Measurements from ENCODE around the gene TREM2.

The TREM2 gene

DNA sequence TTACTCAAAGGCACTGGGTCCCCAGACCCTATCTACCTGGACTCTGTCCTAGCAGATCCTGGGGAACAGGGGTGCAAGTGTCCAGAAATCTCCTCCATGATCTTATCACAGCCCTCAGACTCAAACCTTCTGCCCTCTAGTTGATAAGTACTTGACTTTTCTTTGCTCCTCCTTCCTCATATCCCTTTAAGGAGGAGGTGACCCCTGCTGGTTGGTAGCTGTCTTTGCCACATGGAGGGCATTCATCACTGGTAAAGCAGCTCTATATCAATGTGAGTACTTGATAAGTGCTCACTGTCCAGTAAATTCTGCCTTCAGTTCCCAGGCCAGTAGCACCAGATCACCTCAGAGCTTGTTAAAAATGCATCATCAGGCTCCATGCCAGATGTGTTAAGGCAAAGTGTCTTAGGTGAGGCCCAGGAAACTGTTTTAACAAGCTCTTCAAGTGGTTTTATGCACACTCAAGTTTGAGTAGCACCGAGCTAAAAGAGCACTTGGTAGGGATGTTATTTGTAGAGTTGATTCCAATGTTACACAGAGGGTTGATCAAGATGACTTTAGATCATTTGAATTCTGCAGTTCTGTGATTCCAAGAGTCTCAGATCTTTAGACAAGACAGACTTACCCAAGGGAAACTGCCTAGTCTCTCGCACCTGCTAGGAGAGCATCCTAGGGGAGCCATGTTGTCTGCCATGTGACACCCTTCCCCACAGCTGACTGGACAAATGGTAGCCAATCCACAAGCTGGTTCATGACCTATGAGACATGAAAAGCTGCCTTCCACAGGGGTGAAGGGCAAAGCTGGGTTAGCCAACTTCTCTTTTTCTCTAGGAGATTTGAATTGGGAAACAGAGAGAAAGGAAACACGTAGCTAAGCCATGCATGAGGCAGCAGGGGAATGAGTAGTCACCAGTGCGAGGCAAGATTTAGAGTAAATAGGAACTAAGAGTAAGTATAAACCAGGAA lies 19.4 kb upstream of the TREM2 start:
- no peak overlapping the region for H3K9ac ChIP-seq (ENCODE audit: low read length in 2 of 2)
- no peaks in the 10 kb centered on the region for H3K4me1 ChIP-seq (ENCODE audit: control insufficient read depth, insufficient read depth, low read length)
- H3K27ac ChIP-seq (ENCODE audit: low read length): no peak overlapping the region
- no peaks in the 10 kb centered on the region for H3K36me3 ChIP-seq (ENCODE audit: control insufficient read depth in 2 of 2, insufficient read depth in 2 of 2, low read length in 2 of 2)
- no peak overlapping the region for H3K4me3 ChIP-seq (ENCODE audit: low read length in 2 of 2)
- H3K27me3 ChIP-seq (ENCODE audit: control insufficient read depth in 1 of 2, insufficient read depth in 2 of 2, low read length in 2 of 2): no peaks in the 10 kb centered on the region
- H3K9me3 ChIP-seq (ENCODE audit: control insufficient read depth in 2 of 2, low read length in 2 of 2): peaks cover 0 to 2% of the 10 kb centered on the region in 2 donors

DNA sequence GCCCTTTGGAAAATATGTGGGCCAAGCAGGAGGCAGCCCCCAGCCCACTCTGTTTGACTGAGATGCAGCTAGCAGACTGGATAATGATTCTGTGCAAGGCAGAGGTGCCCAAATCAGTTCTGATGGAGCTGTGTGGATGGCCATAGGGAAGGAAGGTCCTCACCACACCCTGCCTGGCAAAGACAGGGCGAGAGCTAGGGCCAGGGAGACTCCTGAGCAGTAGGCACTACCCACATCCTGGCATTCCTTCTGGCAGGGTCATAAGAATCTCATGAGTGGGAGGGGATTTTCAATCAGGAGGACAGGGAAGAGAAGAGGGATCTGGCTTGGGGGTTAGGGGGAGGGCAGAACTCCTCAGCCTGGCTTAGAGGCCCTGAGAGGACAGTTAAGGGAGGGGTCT lies 18.6 kb upstream of the TREM2 start:
- Histone ChIP-seq H3K27ac (ENCODE audit: low read length) (no peak overlapping the region), H3K36me3 (ENCODE audit: control insufficient read depth in 2 of 2, insufficient read depth in 2 of 2, low read length in 2 of 2) (no peaks in the 10 kb centered on the region), H3K9me3 (ENCODE audit: control insufficient read depth in 2 of 2, low read length in 2 of 2) (peaks cover 0 to 2% of the 10 kb centered on the region in 2 donors), H3K4me1 (ENCODE audit: control insufficient read depth, insufficient read depth, low read length) (no peaks in the 10 kb centered on the region), H3K27me3 (ENCODE audit: control insufficient read depth in 1 of 2, insufficient read depth in 2 of 2, low read length in 2 of 2) (no peaks in the 10 kb centered on the region), H3K9ac (ENCODE audit: low read length in 2 of 2) (no peak overlapping the region), H3K4me3 (ENCODE audit: low read length in 2 of 2) (no peak overlapping the region)

DNA sequence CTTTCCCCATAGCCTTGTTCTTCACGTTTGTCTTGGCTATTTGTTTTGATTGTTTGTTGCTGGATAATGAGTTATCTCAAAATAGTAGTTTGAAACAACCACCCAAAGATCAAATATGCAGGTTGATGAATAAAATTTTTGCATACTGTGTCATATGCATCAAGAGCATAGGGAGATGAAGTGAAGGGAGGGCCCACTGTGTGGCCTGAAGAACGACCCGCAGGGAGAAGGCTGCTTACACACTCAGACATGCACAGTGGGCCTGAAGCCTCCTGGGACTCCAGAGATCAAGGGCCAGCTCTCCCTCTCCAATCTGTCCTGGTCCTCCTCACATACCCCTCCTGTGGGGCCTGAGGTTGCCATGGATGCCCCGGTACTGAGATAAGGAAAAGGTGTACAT lies 16.2 kb upstream of the TREM2 start:
- no peaks in the 10 kb centered on the region for H3K36me3 ChIP-seq (ENCODE audit: control insufficient read depth in 2 of 2, insufficient read depth in 2 of 2, low read length in 2 of 2)
- no peak overlapping the region for H3K4me3 ChIP-seq (ENCODE audit: low read length in 2 of 2)
- H3K9ac ChIP-seq (ENCODE audit: low read length in 2 of 2): no peak overlapping the region
- H3K27me3 ChIP-seq (ENCODE audit: control insufficient read depth in 1 of 2, insufficient read depth in 2 of 2, low read length in 2 of 2): no peaks in the 10 kb centered on the region
- H3K4me1 ChIP-seq (ENCODE audit: control insufficient read depth, insufficient read depth, low read length): no peaks in the 10 kb centered on the region
- no peak overlapping the region for H3K27ac ChIP-seq (ENCODE audit: low read length)
- no peaks in the 10 kb centered on the region for H3K9me3 ChIP-seq (ENCODE audit: control insufficient read depth in 2 of 2, low read length in 2 of 2)

DNA sequence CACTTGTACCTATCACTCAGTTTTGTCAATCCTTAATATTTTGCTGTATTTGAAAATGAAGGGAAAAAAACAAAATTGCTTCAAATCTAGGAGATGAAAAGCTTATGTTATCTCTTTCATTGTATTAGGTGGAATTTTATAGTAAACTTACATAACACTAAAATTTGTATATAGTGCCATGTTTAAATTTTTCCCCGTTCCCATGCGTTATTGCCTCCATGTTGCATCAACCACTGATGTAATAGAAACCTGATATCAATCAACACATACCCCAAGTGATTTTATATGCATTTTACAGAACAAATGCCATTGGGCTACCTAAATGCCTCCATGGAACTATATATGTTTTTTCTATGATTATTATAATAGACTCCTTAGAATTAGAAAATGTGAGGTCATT lies 14.8 kb upstream of the TREM2 start:
- no peaks in the 10 kb centered on the region for H3K4me1 ChIP-seq (ENCODE audit: control insufficient read depth, insufficient read depth, low read length)
- no peaks in the 10 kb centered on the region for H3K36me3 ChIP-seq (ENCODE audit: control insufficient read depth in 2 of 2, insufficient read depth in 2 of 2, low read length in 2 of 2)
- H3K27me3 ChIP-seq (ENCODE audit: control insufficient read depth in 1 of 2, insufficient read depth in 2 of 2, low read length in 2 of 2): no peaks in the 10 kb centered on the region
- no peak overlapping the region for H3K27ac ChIP-seq (ENCODE audit: low read length)
- H3K4me3 ChIP-seq (ENCODE audit: low read length in 2 of 2): no peak overlapping the region
- no peak overlapping the region for H3K9ac ChIP-seq (ENCODE audit: low read length in 2 of 2)
- no peaks in the 10 kb centered on the region for H3K9me3 ChIP-seq (ENCODE audit: control insufficient read depth in 2 of 2, low read length in 2 of 2)

DNA sequence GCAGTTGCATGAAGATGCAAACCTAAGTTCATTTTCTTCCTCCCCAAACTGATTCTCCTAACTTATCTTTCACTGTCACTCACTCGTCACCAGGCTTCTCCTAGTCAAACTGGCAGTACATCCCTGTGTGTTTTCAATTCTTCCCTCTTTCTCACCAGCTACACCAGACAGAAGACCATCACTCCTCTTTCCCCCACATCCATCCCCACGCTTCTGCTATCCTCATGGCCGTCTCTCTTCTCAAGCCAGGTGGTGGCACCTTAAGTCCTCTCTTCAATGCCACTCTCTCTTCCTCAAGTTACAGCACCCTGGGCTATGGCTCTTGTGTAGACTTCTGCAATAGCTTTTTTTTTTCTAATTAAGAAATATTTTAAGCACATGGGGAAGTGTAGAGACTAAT lies 14.4 kb upstream of the TREM2 start:
- no peak overlapping the region for H3K27ac ChIP-seq (ENCODE audit: low read length)

DNA sequence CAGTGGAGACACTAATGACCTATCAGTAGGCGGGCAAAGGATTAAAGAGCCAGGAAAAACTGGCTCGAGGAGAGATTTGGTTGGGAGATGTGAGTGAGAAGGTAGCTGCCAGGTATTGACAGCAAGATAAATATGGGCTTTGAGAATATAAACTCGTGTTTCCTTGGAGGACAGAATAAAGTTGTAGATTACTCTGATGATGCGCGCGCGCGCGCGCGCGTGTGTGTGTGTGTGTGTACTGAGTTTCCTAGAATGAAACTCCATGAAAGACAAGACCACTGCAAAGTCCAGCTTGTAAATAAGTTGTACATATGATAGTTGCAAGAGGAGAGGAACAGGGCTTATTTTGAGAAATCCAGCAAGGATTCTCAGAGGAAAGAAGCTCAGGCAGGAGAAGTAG lies 13.3 kb upstream of the TREM2 start:
- H3K9me3 ChIP-seq (ENCODE audit: control insufficient read depth in 2 of 2, low read length in 2 of 2): no peaks in the 10 kb centered on the region
- no peak overlapping the region for H3K9ac ChIP-seq (ENCODE audit: low read length in 2 of 2)
- no peak overlapping the region for H3K27ac ChIP-seq (ENCODE audit: low read length)
- H3K27me3 ChIP-seq (ENCODE audit: control insufficient read depth in 1 of 2, insufficient read depth in 2 of 2, low read length in 2 of 2): peaks cover 0 to 3% of the 10 kb centered on the region in 2 donors
- no peaks in the 10 kb centered on the region for H3K36me3 ChIP-seq (ENCODE audit: control insufficient read depth in 2 of 2, insufficient read depth in 2 of 2, low read length in 2 of 2)
- H3K4me3 ChIP-seq (ENCODE audit: low read length in 2 of 2): no peak overlapping the region
- no peaks in the 10 kb centered on the region for H3K4me1 ChIP-seq (ENCODE audit: control insufficient read depth, insufficient read depth, low read length)

More for the DNA sequence above, 14.4 kb upstream of the TREM2 start:
- no peaks in the 10 kb centered on the region for H3K36me3 ChIP-seq (ENCODE audit: control insufficient read depth in 2 of 2, insufficient read depth in 2 of 2, low read length in 2 of 2)
- H3K27me3 ChIP-seq (ENCODE audit: control insufficient read depth in 1 of 2, insufficient read depth in 2 of 2, low read length in 2 of 2): no peaks in the 10 kb centered on the region
- H3K9me3 ChIP-seq (ENCODE audit: control insufficient read depth in 2 of 2, low read length in 2 of 2): no peaks in the 10 kb centered on the region
- no peak overlapping the region for H3K9ac ChIP-seq (ENCODE audit: low read length in 2 of 2)
- H3K4me1 ChIP-seq (ENCODE audit: control insufficient read depth, insufficient read depth, low read length): no peaks in the 10 kb centered on the region
- no peak overlapping the region for H3K4me3 ChIP-seq (ENCODE audit: low read length in 2 of 2)

DNA sequence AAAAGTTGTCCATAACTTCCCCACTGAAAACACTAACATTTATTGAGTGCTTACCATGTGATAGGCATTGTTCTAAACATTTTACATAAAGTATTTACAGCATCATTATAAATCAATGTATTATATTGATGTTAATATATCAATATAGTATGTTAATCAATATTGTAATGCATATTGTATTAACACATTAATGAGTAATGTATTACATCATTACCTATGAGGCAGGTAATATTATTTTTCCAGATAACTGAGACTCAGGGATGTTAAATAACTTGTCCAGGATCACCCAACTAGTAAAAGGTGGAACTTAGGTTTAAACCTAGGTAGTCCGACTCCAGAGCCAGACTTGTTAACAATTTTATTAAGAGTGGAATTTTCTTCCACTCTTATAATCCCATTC lies 12.2 kb upstream of the TREM2 start:
- Histone ChIP-seq H3K27me3 (ENCODE audit: control insufficient read depth in 1 of 2, insufficient read depth in 2 of 2, low read length in 2 of 2) (peaks cover 0 to 4% of the 10 kb centered on the region in 2 donors), H3K9ac (ENCODE audit: low read length in 2 of 2) (no peak overlapping the region), H3K36me3 (ENCODE audit: control insufficient read depth in 2 of 2, insufficient read depth in 2 of 2, low read length in 2 of 2) (no peaks in the 10 kb centered on the region), H3K4me3 (ENCODE audit: low read length in 2 of 2) (no peak overlapping the region), H3K27ac (ENCODE audit: low read length) (no peak overlapping the region), H3K4me1 (ENCODE audit: control insufficient read depth, insufficient read depth, low read length) (no peaks in the 10 kb centered on the region), H3K9me3 (ENCODE audit: control insufficient read depth in 2 of 2, low read length in 2 of 2) (no peaks in the 10 kb centered on the region)

DNA sequence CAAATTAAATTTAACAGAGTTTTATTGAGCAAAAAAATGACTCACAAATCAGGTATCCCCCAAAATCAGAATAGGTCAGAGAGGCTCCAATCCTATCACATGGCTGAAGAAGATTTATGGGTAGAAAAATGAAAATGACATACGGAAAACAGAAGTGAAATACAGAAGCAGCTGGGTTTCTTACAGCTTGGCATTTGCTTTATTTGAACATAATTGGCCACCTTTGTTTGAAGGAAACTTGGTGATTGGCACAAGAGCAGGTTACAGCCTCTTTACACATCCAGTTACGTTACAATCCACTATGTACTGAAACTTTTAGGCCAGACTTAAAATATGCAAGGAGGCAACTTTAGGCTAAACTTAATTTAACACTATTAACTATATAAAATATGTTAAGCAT lies 11.7 kb upstream of the TREM2 start:
- no peaks in the 10 kb centered on the region for H3K36me3 ChIP-seq (ENCODE audit: control insufficient read depth in 2 of 2, insufficient read depth in 2 of 2, low read length in 2 of 2)
- no peak overlapping the region for H3K27ac ChIP-seq (ENCODE audit: low read length)
- H3K4me3 ChIP-seq (ENCODE audit: low read length in 2 of 2): no peak overlapping the region
- no peaks in the 10 kb centered on the region for H3K4me1 ChIP-seq (ENCODE audit: control insufficient read depth, insufficient read depth, low read length)
- no peaks in the 10 kb centered on the region for H3K9me3 ChIP-seq (ENCODE audit: control insufficient read depth in 2 of 2, low read length in 2 of 2)
- H3K9ac ChIP-seq (ENCODE audit: low read length in 2 of 2): no peak overlapping the region
- H3K27me3 ChIP-seq (ENCODE audit: control insufficient read depth in 1 of 2, insufficient read depth in 2 of 2, low read length in 2 of 2): peaks cover 0 to 4% of the 10 kb centered on the region in 2 donors

DNA sequence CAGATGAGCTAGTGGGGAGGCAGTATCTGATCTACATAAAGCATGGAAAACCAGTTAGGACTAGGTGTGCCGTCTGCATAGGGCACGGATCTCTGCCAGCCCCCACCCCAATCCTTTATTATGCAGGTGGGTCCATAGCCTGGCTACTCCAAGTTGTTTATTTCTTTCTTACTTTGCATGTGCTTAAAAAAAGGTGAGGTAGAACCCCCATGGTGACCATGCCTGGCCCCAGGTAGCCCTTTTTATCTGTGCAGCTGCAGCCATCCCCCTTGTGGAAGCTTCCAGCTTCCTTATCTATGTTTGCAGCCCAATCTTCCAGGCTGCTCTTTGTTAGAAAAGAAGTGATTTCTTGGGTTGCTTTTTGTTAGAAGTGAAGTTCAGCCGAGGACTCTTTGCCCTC lies 9.0 kb upstream of the TREM2 start:
- Histone ChIP-seq H3K27ac (ENCODE audit: low read length) (no peak overlapping the region), H3K4me1 (ENCODE audit: control insufficient read depth, insufficient read depth, low read length) (no peaks in the 10 kb centered on the region), H3K27me3 (ENCODE audit: control insufficient read depth in 1 of 2, insufficient read depth in 2 of 2, low read length in 2 of 2) (peaks cover 0 to 4% of the 10 kb centered on the region in 2 donors), H3K9ac (ENCODE audit: low read length in 2 of 2) (no peak overlapping the region), H3K36me3 (ENCODE audit: control insufficient read depth in 2 of 2, insufficient read depth in 2 of 2, low read length in 2 of 2) (no peaks in the 10 kb centered on the region), H3K4me3 (ENCODE audit: low read length in 2 of 2) (no peak overlapping the region), H3K9me3 (ENCODE audit: control insufficient read depth in 2 of 2, low read length in 2 of 2) (no peaks in the 10 kb centered on the region)

DNA sequence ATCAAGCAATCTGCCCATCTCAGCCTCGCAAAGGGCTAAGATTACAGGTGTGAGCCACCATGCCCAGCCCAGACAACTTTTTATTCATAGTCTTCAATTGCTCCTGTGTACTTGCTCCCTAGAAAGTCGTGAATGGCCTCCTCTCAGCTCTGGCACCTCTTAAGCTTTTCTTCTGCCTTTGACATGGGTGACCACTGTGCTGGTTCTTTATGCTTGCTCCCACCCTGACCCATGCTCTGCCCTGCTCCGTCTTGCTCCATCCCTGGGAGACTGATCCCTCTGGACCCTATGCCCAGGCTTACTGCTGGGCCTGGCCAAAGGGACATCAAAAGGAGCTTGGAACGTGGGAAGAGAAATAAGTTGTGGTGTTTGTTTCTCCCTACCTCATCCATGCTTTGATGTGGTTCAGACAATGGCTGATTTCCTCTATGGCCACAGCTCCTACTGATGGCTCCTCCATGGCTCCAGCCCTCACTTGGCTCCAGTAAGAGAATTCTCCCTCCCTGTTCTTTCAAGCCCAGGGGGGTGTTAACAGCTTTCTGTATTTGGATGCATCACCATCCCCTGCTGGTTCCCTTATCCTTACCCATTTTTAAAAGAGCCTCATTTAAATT lies 7.7 kb upstream of the TREM2 start:
- Histone ChIP-seq H3K9me3 (ENCODE audit: control insufficient read depth in 2 of 2, low read length in 2 of 2) (no peaks in the 10 kb centered on the region), H3K27me3 (ENCODE audit: control insufficient read depth in 1 of 2, insufficient read depth in 2 of 2, low read length in 2 of 2) (peaks cover 0 to 4% of the 10 kb centered on the region in 2 donors), H3K4me1 (ENCODE audit: control insufficient read depth, insufficient read depth, low read length) (no peaks in the 10 kb centered on the region), H3K4me3 (ENCODE audit: low read length in 2 of 2) (no peak overlapping the region), H3K9ac (ENCODE audit: low read length in 2 of 2) (no peak overlapping the region), H3K36me3 (ENCODE audit: control insufficient read depth in 2 of 2, insufficient read depth in 2 of 2, low read length in 2 of 2) (no peaks in the 10 kb centered on the region), H3K27ac (ENCODE audit: low read length) (no peak overlapping the region)
